ENCODE results near the gene IER3.

IER3 gene

GRCh38 chr6:30778001-30778635, 33.8 kb upstream of the IER3 start:
- H3K9ac ChIP-seq (ENCODE audit: low read length), result no peak overlapping the region
- H3K4me3 ChIP-seq (ENCODE audit: low read length), result no peak overlapping the region
- H3K27me3 ChIP-seq (ENCODE audit: control insufficient read depth, insufficient read depth, low read length), result no peaks in the 10 kb centered on the region
- H3K4me1 ChIP-seq (ENCODE audit: control insufficient read depth, insufficient read depth, low read length), result peaks cover 54% of the 10 kb centered on the region
- no peaks in the 10 kb centered on the region for H3K9me3 ChIP-seq (ENCODE audit: control insufficient read depth, low read length)
- no peaks in the 10 kb centered on the region for H3K36me3 ChIP-seq (ENCODE audit: control insufficient read depth, insufficient read depth, low read length)

DNA sequence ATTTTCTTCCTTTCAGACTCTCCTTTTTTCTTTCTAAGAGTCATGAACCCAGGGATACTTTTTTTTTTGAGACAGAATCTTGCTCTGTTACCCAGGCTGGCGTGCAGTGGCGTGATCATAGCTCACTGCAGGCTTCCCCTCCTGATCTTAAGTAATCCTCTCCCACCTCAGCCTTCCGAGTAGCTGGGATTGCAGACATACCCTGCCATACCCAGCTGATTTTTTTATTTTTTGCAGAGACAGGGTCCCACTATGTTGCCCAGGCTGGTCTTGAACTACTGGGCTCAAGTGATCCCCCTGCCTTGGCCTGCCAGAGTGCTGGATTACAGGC, 32.8 kb upstream of the IER3 start:
- Histone ChIP-seq H3K9ac (ENCODE audit: low read length) (peak overlapping the region; percentile 8), H3K36me3 (ENCODE audit: control insufficient read depth, insufficient read depth, low read length) (no peaks in the 10 kb centered on the region), H3K9me3 (ENCODE audit: control insufficient read depth, low read length) (no peaks in the 10 kb centered on the region), H3K27me3 (ENCODE audit: control insufficient read depth, insufficient read depth, low read length) (no peaks in the 10 kb centered on the region), H3K4me3 (ENCODE audit: low read length) (no peak overlapping the region), H3K4me1 (ENCODE audit: control insufficient read depth, insufficient read depth, low read length) (peaks cover 48% of the 10 kb centered on the region)

DNA sequence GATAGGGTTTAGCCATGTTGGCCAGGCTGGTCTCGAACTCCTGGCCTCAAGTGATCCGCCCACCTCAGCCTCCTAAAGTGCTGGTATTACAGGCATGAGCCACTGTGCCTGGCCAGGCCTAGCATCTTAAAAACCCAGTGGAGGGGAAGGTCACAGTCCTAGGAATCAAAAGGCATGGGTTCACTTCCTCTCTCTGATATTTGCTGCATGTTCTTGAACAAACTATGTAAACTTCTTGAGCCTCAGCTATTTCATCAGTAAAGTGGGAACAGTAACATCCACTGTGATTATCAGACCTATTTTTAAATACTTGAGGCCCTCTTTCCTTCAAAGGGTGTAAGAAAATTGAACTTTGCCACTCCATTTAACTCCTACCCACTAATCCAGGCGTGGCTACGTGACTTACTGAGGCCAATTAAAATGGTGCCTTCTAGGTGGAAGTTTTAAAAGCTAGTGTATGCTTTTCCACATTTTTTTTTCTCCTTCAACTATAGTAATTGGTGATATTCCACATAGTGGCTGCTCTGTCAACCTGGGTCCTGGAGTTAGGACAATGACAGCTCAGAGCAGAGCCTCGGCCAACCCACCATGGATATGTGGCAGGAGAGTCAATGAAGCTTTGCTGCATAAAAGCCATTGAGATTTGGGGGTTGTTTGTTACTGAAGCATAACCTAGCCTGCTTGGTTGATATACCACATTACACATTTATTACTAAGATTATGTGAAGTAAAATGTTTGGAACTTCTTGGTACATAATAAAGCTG, 32.2 kb upstream of the IER3 start:
- Histone ChIP-seq H3K4me1 (ENCODE audit: control insufficient read depth, insufficient read depth, low read length) (peaks cover 43% of the 10 kb centered on the region), H3K9ac (ENCODE audit: low read length) (no peak overlapping the region), H3K9me3 (ENCODE audit: control insufficient read depth, low read length) (no peaks in the 10 kb centered on the region), H3K4me3 (ENCODE audit: low read length) (no peak overlapping the region), H3K36me3 (ENCODE audit: control insufficient read depth, insufficient read depth, low read length) (no peaks in the 10 kb centered on the region), H3K27me3 (ENCODE audit: control insufficient read depth, insufficient read depth, low read length) (no peaks in the 10 kb centered on the region)

DNA sequence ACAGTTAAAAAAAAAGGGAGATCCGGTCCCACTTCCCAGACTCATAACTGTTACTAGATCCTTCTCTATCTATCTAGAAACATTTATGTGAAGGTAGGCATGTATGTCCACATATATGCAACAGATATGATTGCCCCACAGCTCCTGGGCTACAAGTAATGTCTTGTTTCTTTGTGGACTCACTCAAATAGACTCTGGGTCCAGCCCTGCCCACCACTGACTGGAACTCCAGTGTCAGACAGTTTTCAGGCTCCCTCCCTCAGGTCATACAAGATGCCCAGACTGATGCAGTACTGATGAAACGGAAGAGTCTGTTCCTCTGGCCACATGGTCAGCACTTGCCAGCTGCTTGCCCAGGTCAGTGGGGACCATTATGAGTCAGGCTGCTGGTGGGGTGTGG, 30.8 kb upstream of the IER3 start:
- H3K9ac ChIP-seq (ENCODE audit: low read length), result no peak overlapping the region

DNA sequence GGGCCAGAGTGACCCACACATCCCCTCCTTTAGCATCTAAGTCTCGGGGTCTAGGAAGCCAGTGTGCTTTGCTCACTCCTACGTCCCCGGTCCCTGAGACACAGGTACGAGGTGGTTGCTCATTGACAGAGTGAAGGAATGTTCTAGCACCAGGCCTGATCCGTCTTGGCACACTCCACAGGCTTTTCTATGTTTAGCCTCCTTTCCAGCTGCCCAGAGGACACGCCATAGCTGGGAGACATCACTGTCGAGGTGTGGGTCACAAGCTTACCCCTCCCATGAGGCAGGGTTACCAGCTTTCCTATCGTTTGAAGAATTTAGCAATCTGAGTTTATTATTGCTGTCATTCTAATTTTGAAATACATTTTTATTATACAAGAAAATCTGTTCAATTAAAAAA, 30.4 kb upstream of the IER3 start:
- no peak overlapping the region for H3K9ac ChIP-seq (ENCODE audit: low read length)
- H3K4me1 ChIP-seq (ENCODE audit: control insufficient read depth, insufficient read depth, low read length), result peaks cover 32% of the 10 kb centered on the region
- H3K9me3 ChIP-seq (ENCODE audit: control insufficient read depth, low read length), result no peaks in the 10 kb centered on the region

More for the DNA sequence above, 30.8 kb upstream of the IER3 start:
- Histone ChIP-seq H3K4me1 (ENCODE audit: control insufficient read depth, insufficient read depth, low read length) (peaks cover 32% of the 10 kb centered on the region), H3K9me3 (ENCODE audit: control insufficient read depth, low read length) (no peaks in the 10 kb centered on the region), H3K4me3 (ENCODE audit: low read length) (no peak overlapping the region), H3K36me3 (ENCODE audit: control insufficient read depth, insufficient read depth, low read length) (no peaks in the 10 kb centered on the region), H3K27me3 (ENCODE audit: control insufficient read depth, insufficient read depth, low read length) (no peaks in the 10 kb centered on the region)

GRCh38 chr6:30770592-30770991, 26.2 kb upstream of the IER3 start:
- Histone ChIP-seq H3K9me3 (ENCODE audit: control insufficient read depth, low read length) (no peaks in the 10 kb centered on the region), H3K4me1 (ENCODE audit: control insufficient read depth, insufficient read depth, low read length) (peaks cover 16% of the 10 kb centered on the region), H3K4me3 (ENCODE audit: low read length) (no peak overlapping the region), H3K9ac (ENCODE audit: low read length) (no peak overlapping the region), H3K36me3 (ENCODE audit: control insufficient read depth, insufficient read depth, low read length) (no peaks in the 10 kb centered on the region), H3K27me3 (ENCODE audit: control insufficient read depth, insufficient read depth, low read length) (no peaks in the 10 kb centered on the region)

More for the DNA sequence above, 30.4 kb upstream of the IER3 start:
- Histone ChIP-seq H3K27me3 (ENCODE audit: control insufficient read depth, insufficient read depth, low read length) (no peaks in the 10 kb centered on the region), H3K4me3 (ENCODE audit: low read length) (no peak overlapping the region), H3K36me3 (ENCODE audit: control insufficient read depth, insufficient read depth, low read length) (no peaks in the 10 kb centered on the region)

GRCh38 chr6:30769853-30770524, 25.6 kb upstream of the IER3 start:
- H3K9ac ChIP-seq (ENCODE audit: low read length), result no peak overlapping the region
- no peaks in the 10 kb centered on the region for H3K36me3 ChIP-seq (ENCODE audit: control insufficient read depth, insufficient read depth, low read length)
- H3K9me3 ChIP-seq (ENCODE audit: control insufficient read depth, low read length), result no peaks in the 10 kb centered on the region
- no peak overlapping the region for H3K4me3 ChIP-seq (ENCODE audit: low read length)
- no peaks in the 10 kb centered on the region for H3K27me3 ChIP-seq (ENCODE audit: control insufficient read depth, insufficient read depth, low read length)
- peaks cover 16% of the 10 kb centered on the region for H3K4me1 ChIP-seq (ENCODE audit: control insufficient read depth, insufficient read depth, low read length)

DNA sequence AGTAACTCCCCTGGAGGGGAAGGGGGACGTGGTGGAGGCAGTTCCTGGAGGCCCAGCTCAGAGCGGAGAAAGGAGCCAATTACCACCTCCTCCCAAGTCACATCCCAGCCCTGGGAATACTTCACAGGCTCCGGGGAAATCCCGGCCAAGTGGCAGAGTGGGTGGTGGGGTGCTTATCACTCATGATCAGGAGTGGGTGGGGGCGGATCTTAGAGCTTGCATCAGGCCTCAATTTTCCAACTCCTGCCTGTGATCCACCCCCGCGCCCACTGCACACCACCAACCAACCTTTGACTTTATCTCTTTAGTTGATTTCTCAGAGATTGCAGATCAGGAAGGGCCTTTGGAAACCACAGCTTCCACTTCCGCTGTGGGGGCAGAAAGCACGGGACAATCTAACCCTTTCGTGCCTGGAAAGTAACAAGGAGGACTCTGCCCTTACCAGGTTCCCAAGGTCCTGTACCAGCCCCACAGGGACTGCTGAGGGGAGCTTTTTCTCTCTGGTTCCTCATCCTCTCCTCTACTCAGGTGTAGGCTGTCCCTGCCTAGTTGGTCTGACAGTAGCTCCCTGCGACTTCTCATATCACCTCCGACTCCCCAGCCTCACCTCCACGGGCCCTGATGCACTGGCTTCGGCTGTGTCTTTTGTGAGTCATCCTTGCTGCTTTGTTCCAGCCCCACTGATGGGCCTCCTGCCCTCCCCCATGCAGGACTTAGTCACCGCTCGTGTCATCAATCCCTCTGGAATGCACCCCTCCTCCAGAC, 24.9 kb upstream of the IER3 start:
- H3K36me3 ChIP-seq (ENCODE audit: control insufficient read depth, insufficient read depth, low read length), result no peaks in the 10 kb centered on the region
- H3K4me3 ChIP-seq (ENCODE audit: low read length), result no peak overlapping the region
- no peaks in the 10 kb centered on the region for H3K27me3 ChIP-seq (ENCODE audit: control insufficient read depth, insufficient read depth, low read length)
- no peak overlapping the region for H3K9ac ChIP-seq (ENCODE audit: low read length)
- H3K4me1 ChIP-seq (ENCODE audit: control insufficient read depth, insufficient read depth, low read length), result peaks cover 16% of the 10 kb centered on the region
- no peaks in the 10 kb centered on the region for H3K9me3 ChIP-seq (ENCODE audit: control insufficient read depth, low read length)

GRCh38 chr6:30768634-30769087, 24.3 kb upstream of the IER3 start:
- peaks cover 22% of the 10 kb centered on the region for H3K4me1 ChIP-seq (ENCODE audit: control insufficient read depth, insufficient read depth, low read length)
- no peaks in the 10 kb centered on the region for H3K9me3 ChIP-seq (ENCODE audit: control insufficient read depth, low read length)
- H3K36me3 ChIP-seq (ENCODE audit: control insufficient read depth, insufficient read depth, low read length), result no peaks in the 10 kb centered on the region
- no peaks in the 10 kb centered on the region for H3K27me3 ChIP-seq (ENCODE audit: control insufficient read depth, insufficient read depth, low read length)
- no peak overlapping the region for H3K4me3 ChIP-seq (ENCODE audit: low read length)
- no peak overlapping the region for H3K9ac ChIP-seq (ENCODE audit: low read length)

- H3K36me3 ChIP-seq (ENCODE audit: control insufficient read depth, insufficient read depth, low read length), result no peaks in the 10 kb centered on the region
- H3K9ac ChIP-seq (ENCODE audit: low read length), result no peak overlapping the region
- no peaks in the 10 kb centered on the region for H3K9me3 ChIP-seq (ENCODE audit: control insufficient read depth, low read length)
- H3K27me3 ChIP-seq (ENCODE audit: control insufficient read depth, insufficient read depth, low read length), result no peaks in the 10 kb centered on the region
- peaks cover 28% of the 10 kb centered on the region for H3K4me1 ChIP-seq (ENCODE audit: control insufficient read depth, insufficient read depth, low read length)
- H3K4me3 ChIP-seq (ENCODE audit: low read length), result no peak overlapping the region
Observed at GRCh38 chr6:30767944-30768301, 23.6 kb upstream of the IER3 start.

DNA sequence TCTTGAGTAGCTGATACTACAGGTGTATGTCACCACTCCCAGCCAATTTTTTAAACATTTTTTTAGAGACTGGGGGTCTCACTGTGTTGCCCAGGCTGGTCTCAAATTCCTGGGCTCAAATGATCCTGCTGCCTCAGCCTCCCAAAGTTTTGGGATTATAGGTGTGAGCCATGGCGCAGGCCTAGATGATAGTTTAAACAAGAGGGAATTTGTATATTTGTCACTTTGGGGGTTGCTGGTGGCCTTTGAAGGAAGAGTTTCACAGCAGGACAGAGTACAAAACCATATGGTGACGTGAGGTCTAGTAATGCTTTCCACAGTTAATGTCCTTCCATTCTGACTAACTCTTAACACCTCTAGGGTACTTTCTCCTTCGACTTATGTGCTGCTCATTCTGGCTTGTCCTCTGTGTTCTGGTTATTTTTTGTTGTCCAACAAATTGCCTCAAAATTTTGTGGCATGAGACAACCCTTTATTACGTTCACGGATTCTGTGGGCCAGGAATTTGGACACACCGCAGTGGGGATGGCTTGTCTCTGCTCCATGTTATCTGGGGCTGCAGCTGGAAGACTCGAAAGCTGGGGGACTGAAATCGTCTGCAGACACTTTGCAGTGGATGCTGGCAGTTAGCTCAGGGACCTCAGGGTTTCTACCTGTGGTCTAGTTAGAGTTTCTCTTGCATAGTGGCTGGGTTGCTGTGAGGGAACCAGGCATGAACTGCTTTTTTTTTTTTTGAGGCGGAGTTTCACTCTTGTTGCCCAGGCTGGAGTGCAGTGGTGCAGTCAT, 23.0 kb upstream of the IER3 start:
- no peak overlapping the region for H3K4me3 ChIP-seq (ENCODE audit: low read length)
- no peak overlapping the region for H3K9ac ChIP-seq (ENCODE audit: low read length)
- H3K9me3 ChIP-seq (ENCODE audit: control insufficient read depth, low read length), result no peaks in the 10 kb centered on the region
- H3K36me3 ChIP-seq (ENCODE audit: control insufficient read depth, insufficient read depth, low read length), result no peaks in the 10 kb centered on the region
- H3K27me3 ChIP-seq (ENCODE audit: control insufficient read depth, insufficient read depth, low read length), result no peaks in the 10 kb centered on the region
- H3K4me1 ChIP-seq (ENCODE audit: control insufficient read depth, insufficient read depth, low read length), result peaks cover 28% of the 10 kb centered on the region
